Gastroesophageal sphincter (tissue), 3 donors: ENCODE results near the gene MCMBP.

Experiments used
- POLR2A ChIP-seq, 2 donors: fragments of 450-650 bp; IDR thresholded peaks; one replicate each; pipeline ENCODE4 v1.6.1; 2017; ENCODE audit warnings: antibody characterized with exemption in 2 of 2, mild to moderate bottlenecking in 2 of 2, moderate library complexity in 1 of 2
- POLR2AphosphoS5 ChIP-seq: sonication (generic); formaldehyde crosslinking; IDR thresholded peaks from one replicate; pipeline ENCODE4 v1.6.1; 2017; ENCODE audit warnings: antibody characterized with exemption
- TF ChIP-seq, protein P1 (sequence below), 4 experiments: fragments of 200-600 bp in 2 of 4; fragments of 450-650 bp in 2 of 4; sonication (generic) in 1 of 4; IDR thresholded peaks; one replicate each; pipeline ENCODE4 v1.5.1; 2017 to 2019; ENCODE audit warnings: antibody characterized with exemption in 4 of 4, mild to moderate bottlenecking in 2 of 4, moderate library complexity in 2 of 4

DNA sequence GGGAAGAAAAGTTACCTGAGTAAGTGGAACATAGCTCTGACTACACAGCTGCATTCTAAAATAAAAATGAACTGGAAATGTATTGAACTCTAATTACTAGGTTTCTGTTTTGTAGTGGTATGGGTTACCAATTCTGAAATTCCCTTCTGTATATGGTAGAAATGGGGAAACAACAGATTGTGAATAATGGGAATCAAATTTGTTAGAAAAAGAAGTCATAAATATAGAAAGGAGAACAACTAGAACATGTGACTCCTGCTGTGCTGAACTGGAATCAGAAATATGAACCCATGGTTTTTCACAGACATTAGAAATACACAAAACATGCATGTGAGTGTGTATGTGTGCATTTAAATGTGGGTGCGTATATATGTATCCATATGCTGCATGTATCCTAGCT is 27.0 kb downstream of the MCMBP start:
- TF ChIP-seq POLR2A (IDR thresholded peaks at IDR 0.05), result no peak
- TF ChIP-seq, protein P1, sequence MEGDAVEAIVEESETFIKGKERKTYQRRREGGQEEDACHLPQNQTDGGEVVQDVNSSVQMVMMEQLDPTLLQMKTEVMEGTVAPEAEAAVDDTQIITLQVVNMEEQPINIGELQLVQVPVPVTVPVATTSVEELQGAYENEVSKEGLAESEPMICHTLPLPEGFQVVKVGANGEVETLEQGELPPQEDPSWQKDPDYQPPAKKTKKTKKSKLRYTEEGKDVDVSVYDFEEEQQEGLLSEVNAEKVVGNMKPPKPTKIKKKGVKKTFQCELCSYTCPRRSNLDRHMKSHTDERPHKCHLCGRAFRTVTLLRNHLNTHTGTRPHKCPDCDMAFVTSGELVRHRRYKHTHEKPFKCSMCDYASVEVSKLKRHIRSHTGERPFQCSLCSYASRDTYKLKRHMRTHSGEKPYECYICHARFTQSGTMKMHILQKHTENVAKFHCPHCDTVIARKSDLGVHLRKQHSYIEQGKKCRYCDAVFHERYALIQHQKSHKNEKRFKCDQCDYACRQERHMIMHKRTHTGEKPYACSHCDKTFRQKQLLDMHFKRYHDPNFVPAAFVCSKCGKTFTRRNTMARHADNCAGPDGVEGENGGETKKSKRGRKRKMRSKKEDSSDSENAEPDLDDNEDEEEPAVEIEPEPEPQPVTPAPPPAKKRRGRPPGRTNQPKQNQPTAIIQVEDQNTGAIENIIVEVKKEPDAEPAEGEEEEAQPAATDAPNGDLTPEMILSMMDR (IDR thresholded peaks at IDR 0.05), result no peak
- TF ChIP-seq POLR2AphosphoS5, result no peak
